GM21381 (cell line): Measurements from ENCODE around the gene AFF3.
"Not testable (repeated sequence)": the region's sequence is repeated elsewhere in the genome, so short reads cannot be mapped to it uniquely, and the experiment has no call there.

Source experiments
- ATAC-seq: cut with Tn5 transposase; IDR thresholded peaks from one replicate; pipeline ENCODE4 v1.9.1; 2021; ENCODE audit warnings: mild to moderate bottlenecking, moderate library complexity; ENCODE audit not compliant: unreplicated experiment

AFF3 gene

GRCh38 chr2:100108648-100109020, 33.8 kb downstream of the AFF3 start:
- ATAC-seq = not testable (repeated sequence)

GRCh38 chr2:100107906-100108647, 34.3 kb downstream of the AFF3 start:
- no peak for ATAC-seq

GRCh38 chr2:100107440-100107839, 35.0 kb downstream of the AFF3 start:
- ATAC-seq = no peak

- ATAC-seq = no peak
Observed at GRCh38 chr2:100106460-100106859, 35.9 kb downstream of the AFF3 start.

GRCh38 chr2:100105678-100106054, 36.7 kb downstream of the AFF3 start:
- no peak for ATAC-seq

GRCh38 chr2:100104718-100105677, 37.4 kb downstream of the AFF3 start:
- ATAC-seq = no peak

GRCh38 chr2:100104265-100104664, 38.1 kb downstream of the AFF3 start:
- not testable (repeated sequence) for ATAC-seq

- ATAC-seq = not testable (repeated sequence)
Observed at GRCh38 chr2:100103527-100104252, 38.7 kb downstream of the AFF3 start.

GRCh38 chr2:100102466-100103180, 39.8 kb downstream of the AFF3 start:
- not testable (repeated sequence) for ATAC-seq

GRCh38 chr2:100098855-100099254, 43.5 kb downstream of the AFF3 start:
- not testable (repeated sequence) for ATAC-seq

GRCh38 chr2:100097611-100098294, 44.6 kb downstream of the AFF3 start:
- not testable (repeated sequence) for ATAC-seq

- not testable (repeated sequence) for ATAC-seq
Observed at GRCh38 chr2:100095845-100096244, 46.5 kb downstream of the AFF3 start.

GRCh38 chr2:100091807-100092206, 50.6 kb downstream of the AFF3 start:
- not testable (repeated sequence) for ATAC-seq

- ATAC-seq = not testable (repeated sequence)
Observed at GRCh38 chr2:100085744-100086143, 56.6 kb downstream of the AFF3 start.

- ATAC-seq = not testable (repeated sequence)
Observed at GRCh38 chr2:100083421-100084216, 58.8 kb downstream of the AFF3 start.

- ATAC-seq = not testable (repeated sequence)
Observed at GRCh38 chr2:100082302-100082978, 60.0 kb downstream of the AFF3 start.

GRCh38 chr2:100077935-100078334, 64.5 kb downstream of the AFF3 start:
- no peak for ATAC-seq

GRCh38 chr2:100077456-100077855, 64.9 kb downstream of the AFF3 start:
- no peak for ATAC-seq

- no peak for ATAC-seq
Observed at GRCh38 chr2:100075532-100075931, 66.9 kb downstream of the AFF3 start.
